GM12891 (cell line): ENCODE data around the gene FAT1.

Experiments used
- POLR2A ChIP-seq: IDR thresholded peaks from 2 replicates; pipeline ENCODE4 v1.6.1; 2011; ENCODE audit warnings: low read depth, low read length, control low read depth
- POLR2AphosphoS5 ChIP-seq: IDR thresholded peaks from 2 replicates; pipeline ENCODE4 v1.6.1; 2011; ENCODE audit warnings: low read depth, low read length, control low read depth
- POU2F2 ChIP-seq: IDR thresholded peaks from 2 replicates; pipeline ENCODE4 v1.6.1; 2011; ENCODE audit warnings: low read depth, mild to moderate bottlenecking, control low read depth, low read length, moderate library complexity
- TAF1 ChIP-seq: IDR thresholded peaks from 2 replicates; pipeline ENCODE4 v1.6.1; 2011; ENCODE audit warnings: low read depth, low read length, control low read depth

DNA sequence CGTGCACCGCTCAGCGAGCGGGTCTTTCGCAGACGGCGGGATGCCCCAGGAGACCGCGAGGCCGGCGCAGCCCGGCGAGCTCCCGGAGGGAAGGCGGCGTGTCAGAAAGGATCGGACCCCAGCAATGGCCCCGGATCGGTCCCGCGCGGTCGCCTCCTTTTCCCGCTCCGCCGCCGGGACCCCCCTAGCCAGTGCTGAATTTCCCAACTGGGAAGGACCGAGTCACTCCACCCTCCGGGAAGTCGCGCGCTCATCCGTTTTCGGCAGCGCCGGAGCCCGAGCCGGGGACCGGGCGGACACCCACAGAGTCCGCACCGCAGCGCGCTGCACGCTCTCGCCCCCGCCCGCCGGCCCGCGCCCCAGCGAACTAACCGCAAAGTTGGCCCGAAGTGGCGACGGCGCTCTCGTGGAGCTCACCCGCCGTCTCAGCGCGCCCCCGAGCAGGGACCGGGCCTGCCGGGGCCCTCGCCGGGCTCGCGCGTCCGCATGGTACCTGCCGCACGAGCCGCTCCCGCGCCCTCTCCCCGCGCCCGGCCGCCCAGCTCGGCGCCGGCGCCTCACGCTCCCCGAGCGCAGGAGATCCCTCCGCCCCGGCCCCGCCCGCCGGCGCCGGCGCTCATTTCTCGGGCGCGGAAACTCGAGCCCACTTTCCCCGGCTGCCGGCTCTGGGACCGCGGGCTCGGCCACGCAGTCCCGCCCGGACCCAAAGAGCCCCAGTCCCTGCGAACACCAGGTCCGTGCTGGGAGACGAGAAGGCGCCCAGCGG is at the start of gene FAT1:
- TF ChIP-seq POLR2A (no peak), POLR2AphosphoS5 (no peak), TAF1 (no peak), POU2F2 (no peak)
